OCI-LY1 (cell line): ENCODE data around the gene CPA3.

Experiments
- H2AFZ ChIP-seq: fragments of 200-600 bp; sonication (generic), shearing (Covaris generic); 2 replicates; pipeline ENCODE4 v1.6.0; 2014; ENCODE audit warnings: antibody characterized with exemption, mild to moderate bottlenecking, low read length
- H3F3A ChIP-seq: fragments of 200-600 bp; sonication (generic), shearing (Covaris generic); 2 replicates; pipeline ENCODE4 v1.6.0; 2014; ENCODE audit warnings: mild to moderate bottlenecking, antibody characterized with exemption, low read length, moderate library complexity; ENCODE audit not compliant: insufficient read depth
- H3K27ac ChIP-seq: fragments of 200-600 bp; sonication (generic); 2 replicates; pipeline ENCODE4 v1.5.1; 2014; ENCODE audit warnings: low read length, mixed run types, mild to moderate bottlenecking, low read depth; ENCODE audit not compliant: poor library complexity, severe bottlenecking
- H3K27me3 ChIP-seq: fragments of 200-600 bp; sonication (generic); 2 replicates; pipeline ENCODE4 v1.6.0; 2014; ENCODE audit warnings: antibody characterized with exemption, mild to moderate bottlenecking, low read length, moderate library complexity; ENCODE audit not compliant: insufficient read depth
- H3K36me3 ChIP-seq: fragments of 200-600 bp; sonication (generic); 2 replicates; pipeline ENCODE4 v1.6.1; 2014; ENCODE audit warnings: mild to moderate bottlenecking, antibody characterized with exemption, low read length, moderate library complexity, mixed read lengths; ENCODE audit not compliant: insufficient read depth
- H3K4me1 ChIP-seq: fragments of 200-600 bp; sonication (generic); 2 replicates; pipeline ENCODE4 v1.5.1; 2014; ENCODE audit warnings: mild to moderate bottlenecking, low read length, moderate library complexity; ENCODE audit not compliant: insufficient read depth, severe bottlenecking
- H3K4me2 ChIP-seq: fragments of 200-600 bp; sonication (generic), shearing (Covaris generic); 2 replicates; pipeline ENCODE4 v1.6.1; 2014; ENCODE audit warnings: low read length
- H3K4me3 ChIP-seq: fragments of 200-600 bp; sonication (generic); 2 replicates; pipeline ENCODE4 v1.5.1; 2014; ENCODE audit warnings: low read length, low read depth, mild to moderate bottlenecking, mixed read lengths; ENCODE audit not compliant: poor library complexity, severe bottlenecking
- H3K79me2 ChIP-seq: fragments of 200-600 bp; shearing (Covaris generic); 2 replicates; pipeline ENCODE4 v1.6.1; 2016; ENCODE audit warnings: mixed run types, low read length, mixed read lengths; ENCODE audit not compliant: insufficient read depth
- H3K9ac ChIP-seq: fragments of 200-600 bp; sonication (generic), shearing (Covaris generic); 2 replicates; pipeline ENCODE4 v1.6.1; 2014; ENCODE audit warnings: mild to moderate bottlenecking, low read length, mixed read lengths
- H3K9me2 ChIP-seq: fragments of 200-600 bp; sonication (generic), shearing (Covaris generic); 2 replicates; pipeline ENCODE4 v1.6.1; 2014; ENCODE audit warnings: low read depth, mild to moderate bottlenecking, low read length, mixed read lengths
- H3K9me3 ChIP-seq: fragments of 200-600 bp; shearing (Covaris generic); 2 replicates; pipeline ENCODE4 v1.6.1; 2014; ENCODE audit warnings: low read length, mixed read lengths
- H4K20me1 ChIP-seq: fragments of 200-600 bp; sonication (generic), shearing (Covaris generic); 2 replicates; pipeline ENCODE4 v1.6.0; 2016; ENCODE audit warnings: mild to moderate bottlenecking, low read length; ENCODE audit not compliant: insufficient read depth
- CTCF ChIP-seq: fragments of 200-600 bp; sonication (generic), shearing (Covaris generic); IDR thresholded peaks from 2 replicates; pipeline ENCODE4 v1.5.1; 2017; ENCODE audit warnings: mild to moderate bottlenecking, antibody characterized with exemption, low read length, moderate library complexity, mixed read lengths
- EZH2 ChIP-seq: fragments of 200-600 bp; sonication (generic), shearing (Covaris generic); IDR thresholded peaks from 2 replicates; pipeline ENCODE4 v1.8.0; 2017; ENCODE audit warnings: borderline replicate concordance, mixed run types, mild to moderate bottlenecking, antibody characterized with exemption, low read length, moderate library complexity, mixed read lengths

Gene CPA3

DNA sequence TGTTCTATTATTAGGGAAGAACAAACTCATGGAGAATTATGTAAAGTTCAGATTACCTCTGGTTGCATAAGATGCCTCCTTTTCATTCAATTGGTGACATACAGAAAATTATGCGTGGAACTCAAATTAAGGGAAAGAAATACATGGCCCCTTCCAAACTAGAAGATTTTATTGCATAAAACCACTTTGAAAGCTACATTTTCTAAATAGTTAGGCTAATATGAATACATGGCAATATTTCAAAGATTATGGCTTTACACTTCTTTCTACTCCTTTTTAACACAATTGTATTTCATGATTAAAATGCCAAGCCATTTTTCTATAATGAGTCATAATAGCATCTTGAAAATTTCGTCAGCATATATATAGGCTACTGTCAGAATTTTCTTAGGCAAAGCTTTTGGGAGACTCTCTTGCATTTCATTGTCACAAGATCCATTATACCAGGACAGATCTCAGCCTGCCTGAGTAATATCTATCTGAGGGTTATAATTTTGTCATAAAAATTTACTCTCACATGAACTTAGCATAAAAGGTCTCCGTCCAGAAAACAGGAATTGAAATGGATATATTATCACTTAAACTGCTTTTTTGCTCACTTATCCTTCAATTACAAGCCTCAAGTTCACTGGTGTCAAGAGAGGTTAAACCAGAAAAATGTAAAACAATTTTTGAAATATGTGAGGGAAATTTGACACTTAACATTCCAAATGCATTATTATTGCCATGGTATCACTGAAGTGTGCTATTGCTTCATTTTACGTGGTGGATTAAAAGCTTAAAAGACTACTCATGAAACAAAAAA is 37.1 kb downstream of the CPA3 start:
- Histone ChIP-seq H3K9me3 (no peaks in the 10 kb centered on the region), H4K20me1 (no peaks in the 10 kb centered on the region; the same call in 1 of the 2 replicates), H3K9ac (no peak overlapping the region), H2AFZ (no peak overlapping the region), H3K4me2 (no peak overlapping the region), H3K36me3 (no peaks in the 10 kb centered on the region), H3K27ac (no peak overlapping the region), H3F3A (no peaks in the 10 kb centered on the region), H3K4me3 (no peak overlapping the region), H3K9me2 (no peaks in the 10 kb centered on the region), H3K4me1 (no peaks in the 10 kb centered on the region), H3K27me3 (no peaks in the 10 kb centered on the region), H3K79me2 (no peaks in the 10 kb centered on the region)
- no peak for TF ChIP-seq EZH2
- TF ChIP-seq CTCF, result no peak

GRCh38 chr3:148903022-148903442 is 37.9 kb downstream of the CPA3 start:
- H2AFZ ChIP-seq, result no peak overlapping the region
- no peak overlapping the region for H3K9ac ChIP-seq
- H4K20me1 ChIP-seq, result no peaks in the 10 kb centered on the region; the same call in 1 of the 2 replicates
- no peaks in the 10 kb centered on the region for H3K9me3 ChIP-seq
- H3F3A ChIP-seq, result no peaks in the 10 kb centered on the region
- H3K36me3 ChIP-seq, result no peaks in the 10 kb centered on the region
- H3K4me3 ChIP-seq, result no peak overlapping the region
- no peaks in the 10 kb centered on the region for H3K4me1 ChIP-seq
- H3K79me2 ChIP-seq, result no peaks in the 10 kb centered on the region
- TF ChIP-seq EZH2 (no peak), CTCF (no peak)
- H3K27ac ChIP-seq, result no peak overlapping the region
- no peaks in the 10 kb centered on the region for H3K27me3 ChIP-seq
- no peak overlapping the region for H3K4me2 ChIP-seq
- no peaks in the 10 kb centered on the region for H3K9me2 ChIP-seq

DNA sequence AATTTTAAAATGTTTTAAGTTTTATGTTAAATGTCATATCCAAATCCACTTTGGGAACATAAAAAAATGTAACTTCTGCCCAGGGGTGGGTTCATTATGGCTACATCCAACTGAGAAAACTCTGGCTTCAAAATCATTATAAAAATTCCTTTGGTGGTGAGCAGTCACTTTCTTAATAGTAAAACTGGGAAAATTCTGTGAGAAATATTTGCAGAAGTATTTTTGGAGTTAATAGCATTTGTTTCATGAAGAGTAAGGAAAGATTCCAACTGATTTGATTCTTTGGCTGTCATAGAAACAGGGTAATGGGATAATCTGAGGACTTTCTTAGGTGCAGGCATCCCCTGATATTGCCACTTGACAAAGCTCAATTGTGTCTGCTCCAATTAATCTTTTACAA is 38.8 kb downstream of the CPA3 start:
- no peak overlapping the region for H3K4me3 ChIP-seq
- H3K79me2 ChIP-seq, result no peaks in the 10 kb centered on the region
- no peaks in the 10 kb centered on the region for H3F3A ChIP-seq
- no peaks in the 10 kb centered on the region for H3K4me1 ChIP-seq
- no peaks in the 10 kb centered on the region for H3K9me3 ChIP-seq
- no peak overlapping the region for H2AFZ ChIP-seq
- no peak for TF ChIP-seq EZH2
- TF ChIP-seq CTCF, result no peak
- H3K27ac ChIP-seq, result no peak overlapping the region
- H3K9ac ChIP-seq, result no peak overlapping the region
- no peaks in the 10 kb centered on the region for H3K36me3 ChIP-seq
- no peaks in the 10 kb centered on the region for H3K27me3 ChIP-seq
- H3K4me2 ChIP-seq, result no peak overlapping the region
- H4K20me1 ChIP-seq, result no peaks in the 10 kb centered on the region; the same call in 1 of the 2 replicates
- H3K9me2 ChIP-seq, result no peaks in the 10 kb centered on the region
